Measurements from ENCODE around the gene SBNO1.

Gene SBNO1

DNA sequence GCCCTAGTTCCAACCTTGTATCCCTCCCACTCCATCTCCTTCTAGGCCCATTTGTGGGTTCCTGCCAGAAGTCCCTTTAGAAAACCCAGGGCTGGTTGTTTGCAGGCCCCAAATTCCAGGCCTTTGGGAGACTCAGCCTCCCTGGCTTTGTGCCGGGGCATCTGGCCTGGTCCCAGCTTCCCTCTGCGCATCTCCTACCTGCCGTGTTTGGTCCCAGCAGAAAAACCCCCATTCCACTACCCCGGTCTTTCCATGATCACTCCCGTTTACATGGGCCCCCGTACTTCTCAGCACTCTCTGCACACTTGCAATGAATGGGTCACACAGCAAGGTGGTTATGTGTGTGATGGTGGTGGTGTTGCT, 34.6 kb upstream of the SBNO1 start:
- H3K4me3 ChIP-seq (replicated peaks; ENCODE audit: insufficient read depth, low read length): no peak overlapping the region
- no peak overlapping the region for H3K27ac ChIP-seq (replicated peaks)
- TF ChIP-seq, protein P1, sequence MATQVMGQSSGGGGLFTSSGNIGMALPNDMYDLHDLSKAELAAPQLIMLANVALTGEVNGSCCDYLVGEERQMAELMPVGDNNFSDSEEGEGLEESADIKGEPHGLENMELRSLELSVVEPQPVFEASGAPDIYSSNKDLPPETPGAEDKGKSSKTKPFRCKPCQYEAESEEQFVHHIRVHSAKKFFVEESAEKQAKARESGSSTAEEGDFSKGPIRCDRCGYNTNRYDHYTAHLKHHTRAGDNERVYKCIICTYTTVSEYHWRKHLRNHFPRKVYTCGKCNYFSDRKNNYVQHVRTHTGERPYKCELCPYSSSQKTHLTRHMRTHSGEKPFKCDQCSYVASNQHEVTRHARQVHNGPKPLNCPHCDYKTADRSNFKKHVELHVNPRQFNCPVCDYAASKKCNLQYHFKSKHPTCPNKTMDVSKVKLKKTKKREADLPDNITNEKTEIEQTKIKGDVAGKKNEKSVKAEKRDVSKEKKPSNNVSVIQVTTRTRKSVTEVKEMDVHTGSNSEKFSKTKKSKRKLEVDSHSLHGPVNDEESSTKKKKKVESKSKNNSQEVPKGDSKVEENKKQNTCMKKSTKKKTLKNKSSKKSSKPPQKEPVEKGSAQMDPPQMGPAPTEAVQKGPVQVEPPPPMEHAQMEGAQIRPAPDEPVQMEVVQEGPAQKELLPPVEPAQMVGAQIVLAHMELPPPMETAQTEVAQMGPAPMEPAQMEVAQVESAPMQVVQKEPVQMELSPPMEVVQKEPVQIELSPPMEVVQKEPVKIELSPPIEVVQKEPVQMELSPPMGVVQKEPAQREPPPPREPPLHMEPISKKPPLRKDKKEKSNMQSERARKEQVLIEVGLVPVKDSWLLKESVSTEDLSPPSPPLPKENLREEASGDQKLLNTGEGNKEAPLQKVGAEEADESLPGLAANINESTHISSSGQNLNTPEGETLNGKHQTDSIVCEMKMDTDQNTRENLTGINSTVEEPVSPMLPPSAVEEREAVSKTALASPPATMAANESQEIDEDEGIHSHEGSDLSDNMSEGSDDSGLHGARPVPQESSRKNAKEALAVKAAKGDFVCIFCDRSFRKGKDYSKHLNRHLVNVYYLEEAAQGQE (IDR thresholded peaks at IDR 0.05; ENCODE audit: insufficient replicate concordance, low read depth): no peak
- TF ChIP-seq, protein P2, sequence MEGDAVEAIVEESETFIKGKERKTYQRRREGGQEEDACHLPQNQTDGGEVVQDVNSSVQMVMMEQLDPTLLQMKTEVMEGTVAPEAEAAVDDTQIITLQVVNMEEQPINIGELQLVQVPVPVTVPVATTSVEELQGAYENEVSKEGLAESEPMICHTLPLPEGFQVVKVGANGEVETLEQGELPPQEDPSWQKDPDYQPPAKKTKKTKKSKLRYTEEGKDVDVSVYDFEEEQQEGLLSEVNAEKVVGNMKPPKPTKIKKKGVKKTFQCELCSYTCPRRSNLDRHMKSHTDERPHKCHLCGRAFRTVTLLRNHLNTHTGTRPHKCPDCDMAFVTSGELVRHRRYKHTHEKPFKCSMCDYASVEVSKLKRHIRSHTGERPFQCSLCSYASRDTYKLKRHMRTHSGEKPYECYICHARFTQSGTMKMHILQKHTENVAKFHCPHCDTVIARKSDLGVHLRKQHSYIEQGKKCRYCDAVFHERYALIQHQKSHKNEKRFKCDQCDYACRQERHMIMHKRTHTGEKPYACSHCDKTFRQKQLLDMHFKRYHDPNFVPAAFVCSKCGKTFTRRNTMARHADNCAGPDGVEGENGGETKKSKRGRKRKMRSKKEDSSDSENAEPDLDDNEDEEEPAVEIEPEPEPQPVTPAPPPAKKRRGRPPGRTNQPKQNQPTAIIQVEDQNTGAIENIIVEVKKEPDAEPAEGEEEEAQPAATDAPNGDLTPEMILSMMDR (IDR thresholded peaks at IDR 0.05; ENCODE audit: insufficient read depth, low read length): no peak
- TF ChIP-seq SPI1 (IDR thresholded peaks at IDR 0.05; ENCODE audit: borderline replicate concordance, low read depth): no peak
- TF ChIP-seq GABPA (IDR thresholded peaks at IDR 0.05; ENCODE audit: low read depth): no peak
- no peak for TF ChIP-seq POLR2AphosphoS5 (IDR thresholded peaks at IDR 0.05; ENCODE audit: low read depth)
- no peak for DNase-seq (ENCODE audit: low read depth in 1 of 2, low spot score in 1 of 2)
- no peaks in the 10 kb centered on the region for H3K27me3 ChIP-seq (ENCODE audit: insufficient read depth, poor library complexity, severe bottlenecking)

DNA sequence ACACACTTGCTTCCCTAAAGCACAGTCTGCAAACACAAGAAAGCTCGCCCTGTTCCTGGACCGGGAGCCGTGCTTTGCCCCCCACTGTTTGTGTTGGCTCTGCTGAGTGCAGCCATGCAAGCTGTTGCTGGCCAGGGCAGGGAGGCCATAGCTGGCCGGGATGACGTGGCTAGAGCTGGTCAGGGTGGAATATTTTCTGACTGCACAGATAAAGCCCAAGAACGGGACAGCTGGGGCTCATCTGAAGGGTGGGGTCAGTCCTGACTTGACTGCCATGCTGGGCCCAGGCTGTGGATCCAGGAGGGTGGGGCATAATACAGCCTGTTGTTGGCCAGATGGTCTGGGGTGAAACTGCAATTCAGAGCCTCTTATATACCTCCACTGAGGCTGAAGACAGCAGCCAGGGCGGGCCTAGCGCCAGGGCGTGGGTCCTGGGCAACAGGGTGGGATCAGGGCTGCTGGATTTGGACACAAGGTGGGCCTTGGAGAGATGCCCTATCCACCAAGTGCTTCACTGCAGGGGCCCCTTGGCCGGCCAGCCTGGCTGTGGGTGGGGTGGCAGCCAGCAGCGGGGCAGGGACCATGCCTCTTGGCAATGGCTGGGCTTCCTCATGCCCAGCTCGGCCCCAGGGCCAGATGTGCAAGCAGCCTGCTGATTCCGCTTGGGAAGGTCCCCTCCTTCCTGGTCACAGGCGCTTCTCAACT, 34.1 kb upstream of the SBNO1 start:
- no peak overlapping the region for H3K4me3 ChIP-seq (replicated peaks; ENCODE audit: insufficient read depth, low read length)
- no peak overlapping the region for H3K27ac ChIP-seq (replicated peaks)
- no peak for TF ChIP-seq GABPA (IDR thresholded peaks at IDR 0.05; ENCODE audit: low read depth)
- TF ChIP-seq POLR2AphosphoS5 (IDR thresholded peaks at IDR 0.05; ENCODE audit: low read depth): no peak
- TF ChIP-seq, protein P1 (IDR thresholded peaks at IDR 0.05; ENCODE audit: insufficient replicate concordance, low read depth): no peak
- no peak for TF ChIP-seq SPI1 (IDR thresholded peaks at IDR 0.05; ENCODE audit: borderline replicate concordance, low read depth)
- TF ChIP-seq, protein P2 (IDR thresholded peaks at IDR 0.05; ENCODE audit: insufficient read depth, low read length): no peak
- H3K27me3 ChIP-seq (ENCODE audit: insufficient read depth, poor library complexity, severe bottlenecking): no peaks in the 10 kb centered on the region
- DNase-seq (ENCODE audit: low read depth in 1 of 2, low spot score in 1 of 2): no peak

DNA sequence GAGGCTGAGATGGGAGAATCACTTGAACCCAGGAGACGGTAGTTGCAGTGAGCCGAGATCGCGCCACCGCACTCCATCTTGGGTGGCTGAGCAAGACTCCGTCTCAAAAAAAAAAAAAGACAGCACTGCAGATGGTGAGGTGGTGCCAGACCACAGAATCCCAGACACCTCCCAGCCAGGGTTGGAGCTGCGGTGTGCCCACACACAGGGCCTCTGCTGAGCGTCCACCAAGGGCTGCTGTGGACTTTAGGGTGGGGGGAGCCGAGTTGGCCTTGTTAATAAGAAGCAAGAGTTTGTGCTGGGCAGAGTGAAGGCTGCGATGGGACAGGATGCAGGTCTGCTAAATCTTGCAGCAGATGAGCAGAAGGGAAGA, 33.5 kb upstream of the SBNO1 start:
- no peak for DNase-seq (ENCODE audit: low read depth in 1 of 2, low spot score in 1 of 2)
- no peak overlapping the region for H3K4me3 ChIP-seq (replicated peaks; ENCODE audit: insufficient read depth, low read length)
- no peak overlapping the region for H3K27ac ChIP-seq (replicated peaks)
- H3K27me3 ChIP-seq (ENCODE audit: insufficient read depth, poor library complexity, severe bottlenecking): no peaks in the 10 kb centered on the region
- TF ChIP-seq, protein P2 (IDR thresholded peaks at IDR 0.05; ENCODE audit: insufficient read depth, low read length): no peak

DNA sequence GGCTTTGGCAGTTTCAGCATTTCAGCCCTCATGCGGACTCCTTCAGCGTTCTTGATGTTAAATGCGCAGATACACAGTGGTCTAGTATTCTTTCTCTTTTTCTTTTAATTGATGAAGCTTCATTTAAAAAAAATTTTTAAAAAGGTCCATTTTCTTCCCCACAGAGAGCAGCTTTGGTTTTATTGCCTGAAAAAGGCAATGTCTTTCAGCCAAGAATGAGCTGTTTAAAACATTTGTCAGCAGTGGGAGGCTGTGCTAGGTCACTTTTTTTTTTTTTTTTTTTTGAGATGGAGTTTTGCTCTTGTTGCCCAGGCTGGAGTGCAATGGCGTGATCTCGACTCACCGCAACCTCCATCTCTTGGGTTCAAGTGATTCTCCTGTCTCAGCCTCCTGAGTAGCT, 32.8 kb upstream of the SBNO1 start:
- H3K27ac ChIP-seq (replicated peaks): no peak overlapping the region
- H3K4me3 ChIP-seq (replicated peaks; ENCODE audit: insufficient read depth, low read length): no peak overlapping the region
- DNase-seq (ENCODE audit: low read depth in 1 of 2, low spot score in 1 of 2): no peak
- TF ChIP-seq, protein P1 (IDR thresholded peaks at IDR 0.05; ENCODE audit: insufficient replicate concordance, low read depth): no peak
- TF ChIP-seq, protein P2 (IDR thresholded peaks at IDR 0.05; ENCODE audit: insufficient read depth, low read length): no peak
- no peak for TF ChIP-seq GABPA (IDR thresholded peaks at IDR 0.05; ENCODE audit: low read depth)
- TF ChIP-seq SPI1 (IDR thresholded peaks at IDR 0.05; ENCODE audit: borderline replicate concordance, low read depth): no peak
- TF ChIP-seq POLR2AphosphoS5 (IDR thresholded peaks at IDR 0.05; ENCODE audit: low read depth): no peak
- H3K27me3 ChIP-seq (ENCODE audit: insufficient read depth, poor library complexity, severe bottlenecking): no peaks in the 10 kb centered on the region

All from HL-60 (cell line).